Mucosa of descending colon (tissue), 3 donors: ENCODE measurements around the gene NAA11. TPM values are rescaled to one million over a fixed set of nuclear protein-coding genes. Genes with fewer than 3 reads are reported as not detected.

ENCODE experiments used
- ATAC-seq: fragments of 200-7000 bp; cut with Tn5 transposase; one replicate; pipeline ENCODE4 v1.9.1; 2020; ENCODE audit warnings: mild to moderate bottlenecking, moderate library complexity
- DNase-seq, 3 donors: peaks; one replicate each; pipeline ENCODE4 v3.0.0-alpha.2; 2020
- H3K36me3 ChIP-seq: fragments of 200-600 bp; one replicate; pipeline ENCODE4 v1.8.0; 2021; ENCODE audit warnings: low read depth, mild to moderate bottlenecking
- H3K4me1 ChIP-seq: fragments of 200-600 bp; one replicate; pipeline ENCODE4 v1.8.0; 2021; ENCODE audit warnings: low read depth, mild to moderate bottlenecking
- H3K4me3 ChIP-seq: fragments of 200-600 bp; one replicate; pipeline ENCODE4 v1.8.0; 2021; ENCODE audit warnings: mild to moderate bottlenecking
- H3K9me3 ChIP-seq: fragments of 200-600 bp; one replicate; pipeline ENCODE4 v1.8.0; 2021; ENCODE audit warnings: mild to moderate bottlenecking
- CTCF ChIP-seq: fragments of 200-600 bp; IDR thresholded peaks from one replicate; pipeline ENCODE4 v1.8.0; 2022; ENCODE audit warnings: antibody characterized with exemption, mild to moderate bottlenecking
- intact Hi-C, 2 donors: fragments of 100-400 bp; cut with DNase I in 1 of 2; cut with micrococcal nuclease in 1 of 2; formaldehyde crosslinking; loops; one replicate each; pipeline versions ENCODE4 v1.11.0 to v1.11.1; 2022; cut with DNase I, micrococcal nuclease
- total RNA-seq, 3 donors: library from RNA; stranded (reverse); fragmentation: NEBNext Ultra II Directional in 2 of 3; extraction: Animal tissue kit (Norgen Biotek cat#: 25700) in 2 of 3; gene quantifications; one replicate each; pipeline versions ENCODE4 v1.2.1 to v1.2.4, GENCODE V29; 2021 to 2023
- donor health status: DM: no; HTN: no; CAD: no; lungs with moderate emphysema.
- donor health status: DM: no; HTN: no; CAD: no.
- donor health status: DM: no; HTN: yes; CAD: no.

Gene NAA11
- total RNA-seq, 3 donors from 2014 or later, result not detected

GRCh38 chr4:79298027-79298426, 27.8 kb downstream of the NAA11 start:
- no peak for TF ChIP-seq CTCF
- no peak for DNase-seq
- intact Hi-C loops, result no loop called here
- Histone ChIP-seq H3K4me3 (no peak overlapping the region), H3K36me3 (no peaks in the 10 kb centered on the region), H3K9me3 (no peaks in the 10 kb centered on the region), H3K4me1 (no peaks in the 10 kb centered on the region)
- no peak for ATAC-seq

GRCh38 chr4:79297479-79297878, 28.4 kb downstream of the NAA11 start:
- Histone ChIP-seq H3K36me3 (no peaks in the 10 kb centered on the region), H3K9me3 (no peaks in the 10 kb centered on the region), H3K4me1 (no peaks in the 10 kb centered on the region), H3K4me3 (no peak overlapping the region)
- intact Hi-C loops, result no loop called here
- TF ChIP-seq CTCF, result no peak
- no peak for DNase-seq
- no peak for ATAC-seq

- intact Hi-C loops, result no loop called here
- Histone ChIP-seq H3K4me3 (no peak overlapping the region), H3K9me3 (no peaks in the 10 kb centered on the region), H3K4me1 (no peaks in the 10 kb centered on the region), H3K36me3 (no peaks in the 10 kb centered on the region)
- no peak for TF ChIP-seq CTCF
- DNase-seq (peak in 1 of 3 donors; percentile 45), ATAC-seq (no peak)
These were observed 29.0 kb downstream of the NAA11 start for GRCh38 chr4:79296768-79297428.

- no peaks in the 10 kb centered on the region for H3K4me1 ChIP-seq
- no peaks in the 10 kb centered on the region for H3K36me3 ChIP-seq
- no peaks in the 10 kb centered on the region for H3K9me3 ChIP-seq
- no peak for TF ChIP-seq CTCF
- ATAC-seq (no peak), DNase-seq (no peak)
- intact Hi-C loops, result no loop called here
- no peak overlapping the region for H3K4me3 ChIP-seq
These were observed 30.8 kb downstream of the NAA11 start for GRCh38 chr4:79295086-79295485.

GRCh38 chr4:79294064-79294463, 31.8 kb downstream of the NAA11 start:
- Histone ChIP-seq H3K4me3 (no peak overlapping the region), H3K9me3 (no peaks in the 10 kb centered on the region), H3K4me1 (no peaks in the 10 kb centered on the region), H3K36me3 (no peaks in the 10 kb centered on the region)
- TF ChIP-seq CTCF, result no peak
- ATAC-seq, result peak; percentile 81
- DNase-seq, result peak in 1 of 3 donors; percentile 37
- intact Hi-C loops, result no loop called here

- no peaks in the 10 kb centered on the region for H3K4me1 ChIP-seq
- intact Hi-C loops, result no loop called here
- H3K9me3 ChIP-seq, result no peaks in the 10 kb centered on the region
- no peaks in the 10 kb centered on the region for H3K36me3 ChIP-seq
- H3K4me3 ChIP-seq, result no peak overlapping the region
- TF ChIP-seq CTCF, result no peak
- ATAC-seq (no peak), DNase-seq (no peak)
These were observed 33.9 kb downstream of the NAA11 start for GRCh38 chr4:79292008-79292407.
